Smooth muscle cell of the brain vasculature (primary cell): ENCODE measurements around the gene ADGRL1.

Experiments used
- DNase-seq: peaks from one replicate; pipeline ENCODE4 v3.0.0-alpha.2; 2012; ENCODE audit warnings: low read depth, low spot score

The ADGRL1 gene

GRCh38 chr19:14141041-14141440, 64.9 kb downstream of the ADGRL1 start:
- DNase-seq = no peak

- DNase-seq = no peak
Measured at GRCh38 chr19:14139944-14140343, 66.0 kb downstream of the ADGRL1 start.

- no peak for DNase-seq
Measured at GRCh38 chr19:14138576-14139265, 67.2 kb downstream of the ADGRL1 start.

- DNase-seq = peak; percentile 100
Measured at GRCh38 chr19:14136509-14137281, 69.3 kb downstream of the ADGRL1 start, which contains the start of gene ASF1B. ASF1B (minus strand) TSS chr19:14136589; CDS start chr19:14136456, 133 bp downstream.

- DNase-seq = no peak
Measured at GRCh38 chr19:14135985-14136508, 69.9 kb downstream of the ADGRL1 start.

- no peak for DNase-seq
Measured at GRCh38 chr19:14135355-14135754, 70.6 kb downstream of the ADGRL1 start.

- DNase-seq = no peak
Measured at GRCh38 chr19:14127929-14128509, 78.0 kb downstream of the ADGRL1 start.

GRCh38 chr19:14127176-14127575, 78.8 kb downstream of the ADGRL1 start:
- DNase-seq = no peak

GRCh38 chr19:14122924-14123323, 83.0 kb downstream of the ADGRL1 start:
- no peak for DNase-seq

GRCh38 chr19:14120497-14120780, 85.5 kb downstream of the ADGRL1 start:
- DNase-seq = no peak

- DNase-seq = no peak
Measured at GRCh38 chr19:14119644-14120496, 86.1 kb downstream of the ADGRL1 start.

GRCh38 chr19:14119146-14119545, 86.8 kb downstream of the ADGRL1 start:
- DNase-seq = no peak

GRCh38 chr19:14118165-14119051, 87.6 kb downstream of the ADGRL1 start:
- DNase-seq = no peak

- peak; percentile 96 for DNase-seq
Measured at GRCh38 chr19:14117668-14118164, 88.3 kb downstream of the ADGRL1 start, which contains the start of gene PRKACA. PRKACA (minus strand) TSS chr19:14117762; CDS start chr19:14117547, 215 bp downstream.

- DNase-seq = no peak
Measured at GRCh38 chr19:14116918-14117578, 88.9 kb downstream of the ADGRL1 start.

- no peak for DNase-seq
Measured at GRCh38 chr19:14116525-14116917, 89.4 kb downstream of the ADGRL1 start.

GRCh38 chr19:14115756-14116155, 90.2 kb downstream of the ADGRL1 start:
- DNase-seq = no peak

GRCh38 chr19:14114854-14115253, 91.1 kb downstream of the ADGRL1 start:
- DNase-seq = no peak

GRCh38 chr19:14114439-14114838, 91.5 kb downstream of the ADGRL1 start:
- no peak for DNase-seq
